T-helper 22 cell (primary cell): ENCODE results near the gene AMELY.
"Not testable (repeated sequence)": the region's sequence is repeated elsewhere in the genome, so short reads cannot be mapped to it uniquely, and the experiment has no call there.

Source experiments
- DNase-seq: peaks from one replicate; pipeline ENCODE4 v3.0.0-alpha.2; 2020; ENCODE audit warnings: low read depth

AMELY gene

GRCh38 chrY:6911253-6911881 lies at the start of gene AMELY:
Gene AMELY (minus strand): TSS chrY:6911752. CDS start chrY:6872608, 39,144 bp downstream.
- no peak for DNase-seq

GRCh38 chrY:6949947-6950346 lies 38.4 kb upstream of the AMELY start:
- DNase-seq, result no peak

GRCh38 chrY:6948378-6948777 lies 36.8 kb upstream of the AMELY start:
- DNase-seq, result no peak

GRCh38 chrY:6947695-6948094 lies 36.1 kb upstream of the AMELY start:
- DNase-seq, result no peak

- no peak for DNase-seq
Observed at GRCh38 chrY:6935497-6935896, 23.9 kb upstream of the AMELY start.

- no peak for DNase-seq
Observed at GRCh38 chrY:6931779-6932396, 20.3 kb upstream of the AMELY start.

- DNase-seq, result no peak
Observed at GRCh38 chrY:6929237-6929636, 17.7 kb upstream of the AMELY start.

- no peak for DNase-seq
Observed at GRCh38 chrY:6928265-6928664, 16.7 kb upstream of the AMELY start.

- no peak for DNase-seq
Observed at GRCh38 chrY:6921061-6921460, 9.5 kb upstream of the AMELY start.

- DNase-seq, result no peak
Observed at GRCh38 chrY:6913362-6913761, 1.8 kb upstream of the AMELY start.

- no peak for DNase-seq
Observed at GRCh38 chrY:6910372-6911252, 940 bp downstream of the AMELY start, which contains the start of gene TBL1Y. Gene TBL1Y (plus strand): TSS chrY:6910697. CDS start chrY:7025085, 114,388 bp downstream.

- no peak for DNase-seq
Observed at GRCh38 chrY:6909856-6910255, 1.7 kb downstream of the AMELY start.

- no peak for DNase-seq
Observed at GRCh38 chrY:6909118-6909521, 2.4 kb downstream of the AMELY start.

- DNase-seq, result not testable (repeated sequence)
Observed at GRCh38 chrY:6908021-6908420, 3.5 kb downstream of the AMELY start.

- no peak for DNase-seq
Observed at GRCh38 chrY:6907591-6907990, 4.0 kb downstream of the AMELY start.

- not testable (repeated sequence) for DNase-seq
Observed at GRCh38 chrY:6902116-6902515, 9.4 kb downstream of the AMELY start.

GRCh38 chrY:6895236-6895635 lies 16.3 kb downstream of the AMELY start:
- no peak for DNase-seq

- DNase-seq, result no peak
Observed at GRCh38 chrY:6894496-6894895, 17.1 kb downstream of the AMELY start.

- DNase-seq, result no peak
Observed at GRCh38 chrY:6849384-6849783, 62.2 kb downstream of the AMELY start.

GRCh38 chrY:6842650-6843049 lies 68.9 kb downstream of the AMELY start:
- DNase-seq, result not testable (repeated sequence)
